ENCODE results near the gene C2orf49. TPM values are rescaled to one million over a fixed set of nuclear protein-coding genes. Genes with fewer than 3 reads are reported as not detected.

The C2orf49 gene
- 14.4 and 19.9 TPM in 2 replicates for total RNA-seq (2021; fragmentation: NEBNext Ultra II Directional; extraction: Animal tissue kit (Norgen Biotek cat#: 25700))
- polyA plus RNA-seq (2011; rRNA removed) = 3.9 and 5.6 TPM in 2 replicates
- polyA plus RNA-seq (2011; cell fraction: cytosol; rRNA removed) = 12.0 TPM
- 2.0 TPM for polyA plus RNA-seq (2011; cell fraction: nucleus; rRNA removed)
- 10.9 to 15.4 TPM (median 12.8 TPM) in 4 replicates for polyA plus RNA-seq (2012, experiment 1 of 2)
- polyA plus RNA-seq (2012, experiment 2 of 2) = 3.7 TPM
- polyA plus RNA-seq (2013, experiment 1 of 2) = 18.3 TPM
- 16.8 TPM for polyA plus RNA-seq (2013, experiment 2 of 2)
- polyA minus RNA-seq (2011; rRNA and poly(A)+ RNA removed) = 4.5 and 4.8 TPM in 2 replicates
- 5.4 TPM for polyA minus RNA-seq (2011; cell fraction: cytosol; rRNA and poly(A)+ RNA removed)
- 11.3 TPM for polyA minus RNA-seq (2011; cell fraction: nucleus; rRNA and poly(A)+ RNA removed)
- long read RNA-seq, experiment 1, full-length matches to known transcripts = 6 of 24 reads
- long read RNA-seq, experiment 1, partial matches to known transcripts = 4 of 24 reads
- long read RNA-seq, experiment 1, other reads (novel, unspliced or antisense) = 14 of 24 reads
- long read RNA-seq, experiment 2, full-length matches to known transcripts = 22 of 24 reads
- long read RNA-seq, experiment 2, partial matches to known transcripts = 0 of 24 reads
- long read RNA-seq, experiment 2, other reads (novel, unspliced or antisense) = 2 of 24 reads

DNA sequence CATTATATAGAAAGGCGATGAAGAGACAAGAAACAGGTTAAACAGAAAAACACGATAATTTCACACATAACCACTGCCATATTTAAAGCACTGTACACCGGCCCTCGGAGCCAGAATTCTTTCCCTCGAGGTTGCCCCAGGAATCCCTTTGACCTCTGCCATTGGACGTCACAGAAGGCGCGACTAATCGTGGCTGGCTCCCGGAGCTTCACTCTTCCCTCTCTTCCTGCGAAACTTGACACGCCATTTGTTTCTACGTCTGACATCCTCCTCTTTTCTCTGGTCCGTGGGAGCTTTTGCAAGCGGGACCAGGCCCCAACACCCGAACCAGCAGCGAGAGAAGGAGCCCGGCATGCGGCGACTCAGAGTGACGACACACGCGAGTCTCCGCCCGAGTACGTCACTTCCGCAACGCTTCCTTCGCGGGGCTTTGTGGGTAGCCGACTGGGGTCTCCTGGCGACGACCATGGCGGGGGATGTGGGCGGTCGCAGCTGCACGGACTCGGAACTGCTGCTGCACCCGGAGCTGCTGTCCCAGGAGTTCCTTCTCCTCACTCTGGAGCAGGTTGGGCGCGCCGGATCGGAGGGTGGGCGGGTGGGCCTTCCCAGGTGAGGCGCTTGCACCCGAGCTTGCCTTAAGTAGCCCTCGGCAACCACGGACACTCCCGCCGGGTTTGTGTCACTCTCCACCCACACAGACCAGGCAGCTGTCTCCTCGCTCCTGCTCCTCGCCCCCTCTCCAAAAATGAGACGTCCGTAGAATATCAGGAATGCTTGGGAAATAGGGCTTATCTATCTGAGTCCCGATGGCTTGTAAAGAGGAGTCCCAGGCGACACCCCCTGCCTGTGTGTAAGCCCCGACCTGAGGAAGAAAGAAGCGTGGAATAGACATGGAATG is at the start of gene C2orf49:
Gene C2orf49, plus strand, starts transcription at position 419 of the 898 bp plus-strand sequence. Its CDS starts 48 bp downstream, at position 467.
- H3K27ac ChIP-seq (ENCODE audit: low read depth, low read length) = peak within 1 kb of the TSS; percentile 100
- CTCF ChIA-PET (ENCODE audit: partially characterized antibody) = interaction anchor here (0.5 to 1.5 kb wide), 3 partner anchors 49 to 475 kb away, joined by 3 to 4 read pairs (median 3); no protein-coding TSS in a partner anchor
- H3K56ac ChIP-seq (replicated peaks; ENCODE audit: insufficient read length, low read depth, low read length) = peak within 1 kb of the TSS; percentile 83
- H4K91ac ChIP-seq (replicated peaks; ENCODE audit: insufficient read length, low read length) = peak within 1 kb of the TSS; percentile 92
- H4K20me1 ChIP-seq (replicated peaks in 1 of 2; ENCODE audit: control insufficient read depth in 1 of 2, insufficient read depth in 2 of 2, low read length in 2 of 2) = peaks cover 0 to 1% of the 10 kb centered on the region in 2 experiments
- POLR2A ChIA-PET (ENCODE audit: partially characterized antibody) = interaction anchor here (0.7 to 2.9 kb wide), 10 partner anchors 9 to 185 kb away, joined by 3 to 11 read pairs (median 4); partner anchors contain the start of gene FHL2
- FAIRE-seq = no peak
- peaks cover 16 to 44% of the 10 kb centered on the region in 2 experiments for H3K79me2 ChIP-seq (ENCODE audit: control insufficient read depth in 1 of 2, insufficient read depth in 2 of 2, low read length in 2 of 2)
- H2AK5ac ChIP-seq (ENCODE audit: low read depth, low read length) = no peak within 1 kb of the TSS
- peak within 1 kb of the TSS; percentile 100 for H4K8ac ChIP-seq (ENCODE audit: extremely low read depth, insufficient read depth, low read length)
- H3K4me3 ChIP-seq (ENCODE audit: extremely low read depth in 1 of 4, insufficient read depth in 2 of 4, low read depth in 3 of 4, low read length in 4 of 4) = peak within 1 kb of the TSS; percentile 82 to 99 (median 96)
- H3K79me1 ChIP-seq (ENCODE audit: low read depth, low read length) = no peaks in the 10 kb centered on the region; the same call in 1 of the 2 replicates
- peak within 1 kb of the TSS; percentile 100 for H2AFZ ChIP-seq (ENCODE audit: low read length)
- peaks cover 3 to 31% (median 17%) of the 10 kb centered on the region in 4 experiments; a peak in 7 of 8 replicates for H3K36me3 ChIP-seq (ENCODE audit: control insufficient read depth in 2 of 4, insufficient read depth in 4 of 4, low read length in 3 of 4)
- H4K5ac ChIP-seq (ENCODE audit: insufficient read length, low read depth, low read length) = peak within 1 kb of the TSS; percentile 97
- peak within 1 kb of the TSS; percentile 72 to 86 for H3K4me2 ChIP-seq (ENCODE audit: insufficient read depth in 1 of 2, low read depth in 2 of 2, low read length in 2 of 2)
- no peak within 1 kb of the TSS for H3K23ac ChIP-seq (ENCODE audit: insufficient read length)
- peak within 1 kb of the TSS; percentile 99 for H2BK12ac ChIP-seq (ENCODE audit: low read depth, low read length)
- H2BK120ac ChIP-seq (replicated peaks; ENCODE audit: low read depth, low read length) = no peak within 1 kb of the TSS
- no peaks in the 10 kb centered on the region for H3K27me3 ChIP-seq (replicated peaks in 1 of 4; ENCODE audit: control insufficient read depth in 3 of 4, extremely low read depth in 1 of 4, insufficient read depth in 3 of 4, low read length in 3 of 4)
- H2BK15ac ChIP-seq (ENCODE audit: low read length) = peak within 1 kb of the TSS; percentile 24; the same call in 1 of the 2 replicates
- H3K14ac ChIP-seq (ENCODE audit: insufficient read length) = no peak within 1 kb of the TSS
- H3K9ac ChIP-seq (replicated peaks in 1 of 4; ENCODE audit: extremely low read depth in 1 of 4, low read depth in 3 of 4, low read length in 3 of 4) = peak within 1 kb of the TSS; percentile 92 to 99 (median 97)
- peaks cover 7% of the 10 kb centered on the region; the same call in 1 of the 2 replicates for H3K23me2 ChIP-seq (ENCODE audit: low read depth, low read length)
- DNase-seq (ENCODE audit: low read depth in 1 of 2, low spot score in 2 of 2) = peak; percentile 41 to 95
- H2BK5ac ChIP-seq (ENCODE audit: low read depth, low read length) = peak within 1 kb of the TSS; percentile 99
- H3K4ac ChIP-seq (replicated peaks; ENCODE audit: insufficient read length, low read depth, low read length) = no peak within 1 kb of the TSS
- H3K18ac ChIP-seq (ENCODE audit: extremely low read depth, low read length) = peak within 1 kb of the TSS; percentile 97
- H3K4me1 ChIP-seq (replicated peaks in 1 of 4; ENCODE audit: control insufficient read depth in 3 of 4, insufficient read depth in 4 of 4, low read length in 3 of 4) = peaks cover 0 to 5% (median 0%) of the 10 kb centered on the region in 4 experiments; a peak in 2 of 7 replicates
- no peaks in the 10 kb centered on the region for H3K9me3 ChIP-seq (ENCODE audit: insufficient read depth in 2 of 2, low read depth in 1 of 2, low read length in 1 of 2)
- no peak within 1 kb of the TSS for H2BK20ac ChIP-seq (ENCODE audit: low read length)
- 1% methylated on average over 53 of the region's 58 CpGs; no CpG with 5 or more reads in 1 of the 2 experiments for WGBS, 2 experiments (ENCODE audit: extremely low coverage in 1 of 2, insufficient coverage in 1 of 2, insufficient read length in 1 of 2, insufficient replicate concordance in 2 of 2, low coverage in 1 of 2, low lambda C conversion rate in 2 of 2, missing lambda C conversion rate in 1 of 2)
- no peak for TF ChIP-seq CBX8 (IDR thresholded peaks at IDR 0.05; ENCODE audit: borderline replicate concordance, low read depth, low read length)
- peak; percentile 85 for TF ChIP-seq KDM5A (IDR thresholded peaks at IDR 0.05; ENCODE audit: low read length)
- TF ChIP-seq POLR2A (IDR thresholded peaks at IDR 0.05; ENCODE audit: control extremely low read depth in 1 of 2, low read depth in 2 of 2, low read length in 2 of 2) = peak; percentile 73 to 93
- TF ChIP-seq TCF12 (IDR thresholded peaks at IDR 0.05; ENCODE audit: low read depth, low read length) = no peak
- TF ChIP-seq, protein P1, sequence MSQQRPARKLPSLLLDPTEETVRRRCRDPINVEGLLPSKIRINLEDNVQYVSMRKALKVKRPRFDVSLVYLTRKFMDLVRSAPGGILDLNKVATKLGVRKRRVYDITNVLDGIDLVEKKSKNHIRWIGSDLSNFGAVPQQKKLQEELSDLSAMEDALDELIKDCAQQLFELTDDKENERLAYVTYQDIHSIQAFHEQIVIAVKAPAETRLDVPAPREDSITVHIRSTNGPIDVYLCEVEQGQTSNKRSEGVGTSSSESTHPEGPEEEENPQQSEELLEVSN (IDR thresholded peaks at IDR 0.05) = no peak

Measured in H1 (cell line).